HG03139 (cell line): ENCODE results near the gene ZNF750.

Experiments used
- ATAC-seq: cut with Tn5 transposase; IDR thresholded peaks from one replicate; pipeline ENCODE4 v1.9.1; 2021; ENCODE audit not compliant: unreplicated experiment

ZNF750 gene

GRCh38 chr17:82836823-82837357 is 2.9 kb downstream of the ZNF750 start:
- no peak for ATAC-seq

- ATAC-seq = no peak
These were observed 3.9 kb downstream of the ZNF750 start for GRCh38 chr17:82835766-82836512.

- ATAC-seq = no peak
These were observed 4.7 kb downstream of the ZNF750 start for GRCh38 chr17:82835122-82835521.

GRCh38 chr17:82832881-82833475 is 6.8 kb downstream of the ZNF750 start:
- no peak for ATAC-seq

- no peak for ATAC-seq
These were observed 7.4 kb downstream of the ZNF750 start for GRCh38 chr17:82832411-82832810.

- ATAC-seq = no peak
These were observed 8.0 kb downstream of the ZNF750 start for GRCh38 chr17:82831818-82832200.

- no peak for ATAC-seq
These were observed 8.6 kb downstream of the ZNF750 start for GRCh38 chr17:82831041-82831817.

GRCh38 chr17:82830249-82830661 is 9.6 kb downstream of the ZNF750 start:
- ATAC-seq = no peak

GRCh38 chr17:82828875-82829487 is 10.8 kb downstream of the ZNF750 start:
- ATAC-seq = no peak

- ATAC-seq = no peak
These were observed 12.9 kb downstream of the ZNF750 start for GRCh38 chr17:82826956-82827355.

GRCh38 chr17:82826211-82826610 is 13.6 kb downstream of the ZNF750 start:
- ATAC-seq = no peak

GRCh38 chr17:82825540-82826124 is 14.2 kb downstream of the ZNF750 start:
- no peak for ATAC-seq

GRCh38 chr17:82823004-82823403 is 16.8 kb downstream of the ZNF750 start:
- no peak for ATAC-seq

- no peak for ATAC-seq
These were observed 17.5 kb downstream of the ZNF750 start for GRCh38 chr17:82822281-82822680.

GRCh38 chr17:82821554-82821953 is 18.3 kb downstream of the ZNF750 start:
- ATAC-seq = no peak

- no peak for ATAC-seq
These were observed 19.3 kb downstream of the ZNF750 start for GRCh38 chr17:82820278-82821251.

- no peak for ATAC-seq
These were observed 21.9 kb downstream of the ZNF750 start for GRCh38 chr17:82817947-82818346.

GRCh38 chr17:82816358-82816757 is 23.5 kb downstream of the ZNF750 start:
- ATAC-seq = no peak

- ATAC-seq = no peak
These were observed 24.0 kb downstream of the ZNF750 start for GRCh38 chr17:82815790-82816305.

- no peak for ATAC-seq
These were observed 24.5 kb downstream of the ZNF750 start for GRCh38 chr17:82815354-82815753.
